Activated CD8-positive, alpha-beta T cell treated with anti-CD3 and anti-CD28 coated beads, Interleukin-2, amount 10 ng/mL, durations not matched to agents 7 days and 5 days (primary cell): Measurements from ENCODE around the gene ZNF793. TPM values are rescaled to one million over a fixed set of nuclear protein-coding genes. Genes with fewer than 3 reads are reported as not detected.

Experiments
- ATAC-seq: fragments of 150-1000 bp; cut with Tn5 transposase; one replicate; pipeline ENCODE4 v1.10.0; 2021; ENCODE audit warnings: moderate library complexity
- CTCF ChIA-PET: fragments of 350-600 bp; sonication (Branson Sonifier 250); formaldehyde crosslinking; loops from one replicate; lab custom pipeline; 2021; ENCODE audit warnings: antibody characterized with exemption; lab: Charles Lee
- POLR2A ChIA-PET: fragments of 350-600 bp; sonication (Branson Sonifier 250); formaldehyde crosslinking; loops from one replicate; lab custom pipeline; 2021; ENCODE audit warnings: antibody characterized with exemption; lab: Charles Lee
- DNase-seq: peaks from one replicate; pipeline ENCODE4 v3.0.0-alpha.2; 2020
- H3K27ac Mint-ChIP-seq: one replicate; pipeline ENCODE4 v1.8.0; 2021; ENCODE audit warnings: mild to moderate bottlenecking, mixed read lengths
- H3K27me3 Mint-ChIP-seq: one replicate; pipeline ENCODE4 v1.8.0; 2021; ENCODE audit warnings: low read depth, mixed read lengths
- H3K36me3 Mint-ChIP-seq: one replicate; pipeline ENCODE4 v1.8.0; 2021; ENCODE audit warnings: low read depth, mixed read lengths
- H3K4me1 Mint-ChIP-seq: one replicate; pipeline ENCODE4 v1.8.0; 2021; ENCODE audit warnings: low read depth, mixed read lengths
- H3K4me3 Mint-ChIP-seq: one replicate; pipeline ENCODE4 v1.8.0; 2021; ENCODE audit warnings: mild to moderate bottlenecking, mixed read lengths
- H3K9me3 Mint-ChIP-seq: one replicate; pipeline ENCODE4 v1.8.0; 2022; ENCODE audit warnings: mixed read lengths; ENCODE audit not compliant: insufficient read depth
- total RNA-seq, 2 experiments: library from RNA; stranded (reverse); gene quantifications; one replicate each; pipeline ENCODE4 v1.2.3, GENCODE V29; 2021

The ZNF793 gene
- total RNA-seq, 2 experiments from 2014 or later = 4.7 to 6.0 TPM

DNA sequence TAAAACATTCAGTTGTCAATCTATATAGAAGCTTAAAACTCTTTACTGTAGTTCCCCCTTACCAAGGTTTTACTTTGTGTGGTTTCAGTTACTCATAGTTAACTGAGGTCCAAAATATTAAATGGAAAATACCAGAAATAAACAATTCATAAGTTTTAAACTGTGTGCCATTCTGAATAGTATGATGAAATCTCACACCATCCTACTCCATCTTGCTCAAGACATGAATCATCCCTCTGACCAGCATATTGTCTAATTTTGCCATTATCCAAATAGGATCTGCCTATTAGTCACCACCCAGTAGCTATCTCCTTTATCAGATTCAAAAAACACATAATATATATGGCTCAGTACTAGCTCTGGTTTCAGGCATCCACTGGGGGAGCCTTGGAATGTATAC is 65.5 kb downstream of the ZNF793 start:
- Mint-ChIP-seq H3K36me3 (peaks cover 39% of the 10 kb centered on the region), H3K4me3 (no peak overlapping the region), H3K27ac (no peak overlapping the region), H3K27me3 (no peaks in the 10 kb centered on the region), H3K4me1 (no peaks in the 10 kb centered on the region), H3K9me3 (peaks cover 36% of the 10 kb centered on the region)
- DNase-seq (no peak), ATAC-seq (no peak)
- ChIA-PET CTCF (interaction anchor here (1.2 to 1.6 kb wide), 2 partner anchors 11 to 22 kb away, joined by 3 to 7 read pairs; partner anchors contain the start of gene ZNF571), POLR2A (no interaction called here)

DNA sequence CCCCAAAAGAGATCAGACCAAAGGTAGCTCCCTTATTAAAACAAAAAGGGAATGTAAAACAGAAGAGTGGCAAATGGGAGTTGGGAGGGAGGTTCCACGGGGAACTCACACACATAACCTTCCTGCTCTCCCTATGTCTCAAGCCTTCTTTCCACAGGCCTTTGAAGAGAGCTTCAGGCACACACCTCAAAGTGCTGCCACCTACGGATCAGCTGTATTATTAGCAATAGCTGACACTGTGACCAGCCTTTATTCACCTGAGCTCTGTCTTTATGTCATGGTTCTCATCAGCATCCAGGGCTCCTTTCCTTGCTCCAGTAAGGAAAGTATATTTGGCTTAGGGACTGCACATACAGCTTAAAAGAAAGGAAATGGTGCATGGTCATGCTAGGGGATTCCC is 76.6 kb downstream of the ZNF793 start:
- no peak overlapping the region for H3K27ac Mint-ChIP-seq
- H3K4me3 Mint-ChIP-seq = no peak overlapping the region
- ChIA-PET POLR2A (interaction anchor here (0.5 kb wide), 1 partner anchor 606 kb away, joined by 3 read pairs; no protein-coding TSS in a partner anchor), CTCF (interaction anchor here (1.5 kb wide), 1 partner anchor 10 kb away, joined by 7 read pairs; no protein-coding TSS in a partner anchor)
- H3K27me3 Mint-ChIP-seq = no peaks in the 10 kb centered on the region
- peaks cover 40% of the 10 kb centered on the region for H3K9me3 Mint-ChIP-seq
- no peak for DNase-seq
- ATAC-seq = no peak
- no peaks in the 10 kb centered on the region for H3K4me1 Mint-ChIP-seq
- peaks cover 51% of the 10 kb centered on the region for H3K36me3 Mint-ChIP-seq

Other genes with a start within 250 kb of the ZNF793 start
- gene ZNF527, start 135.8 kb upstream of the ZNF793 start, total RNA-seq = 1 to 10 TPM; 6.5 to 6.7 TPM
- gene ZNF569, start 39.5 kb upstream of the ZNF793 start, total RNA-seq = 1 to 10 TPM; 7.1 to 9.1 TPM
- gene ZNF570, start 37.6 kb upstream of the ZNF793 start, total RNA-seq = 1 to 10 TPM; 5.3 to 6.1 TPM
- 1 to 10 TPM; 2.2 to 3.7 TPM for gene ZNF571, start 87.9 kb downstream of the ZNF793 start, total RNA-seq
- 1 to 10 TPM; 1.2 to 1.4 TPM for gene ZNF540, start 87.9 kb downstream of the ZNF793 start, total RNA-seq
- 1 to 10 TPM; 9.1 to 9.6 TPM for gene ZFP30, start 148.5 kb downstream of the ZNF793 start, total RNA-seq
- gene ZNF607, start 212.8 kb downstream of the ZNF793 start, total RNA-seq = 1 to 10 TPM; 4.4 to 5.0 TPM